Measurements from ENCODE around the gene EIPR1.

EIPR1 gene

DNA sequence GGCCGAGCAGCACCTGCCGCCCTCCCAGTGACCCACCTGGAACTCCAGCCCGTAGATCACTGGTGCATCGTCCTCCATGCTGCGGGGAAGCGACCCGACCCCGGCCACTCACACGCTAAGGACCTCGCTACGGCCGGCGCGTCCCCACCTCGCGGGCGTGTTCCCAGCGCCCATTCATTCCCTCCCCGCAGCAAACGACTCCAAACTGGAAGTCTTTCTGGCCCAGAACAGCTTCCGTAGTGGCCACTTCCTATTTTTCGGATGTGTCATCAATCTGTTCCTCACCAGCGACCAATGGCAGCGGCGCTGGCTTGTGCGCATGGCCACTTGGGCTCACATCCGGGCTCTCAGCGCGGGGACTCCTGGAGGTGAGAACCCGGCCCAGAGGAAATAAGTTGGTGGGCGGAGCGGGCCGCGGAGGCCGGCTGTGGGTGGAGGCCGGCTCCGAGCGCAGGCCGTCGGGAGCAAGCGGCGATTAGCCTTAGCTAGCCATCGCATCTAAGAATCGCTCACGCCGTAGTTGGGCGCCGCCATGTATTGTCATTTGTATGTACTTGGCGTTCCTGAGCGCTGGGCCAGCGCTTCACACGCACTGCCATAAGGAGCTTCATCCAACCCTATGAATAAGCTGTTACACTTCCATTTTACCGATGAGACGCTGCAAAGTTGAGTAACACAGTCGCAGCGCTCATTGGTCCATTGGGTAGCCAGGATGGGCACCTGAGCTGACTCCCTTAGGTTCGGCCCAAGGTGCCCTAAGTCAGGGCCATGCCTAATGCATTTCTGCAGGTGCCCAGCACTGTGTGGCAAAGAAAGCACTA lies at the start of gene EIPR1:
Gene EIPR1, minus strand, starts transcription at position 207 of the 821 bp plus-strand sequence. Its CDS starts 129 bp downstream, at position 78.
- DNase-seq (ENCODE audit: low read depth, low spot score), result peak; percentile 89

DNA sequence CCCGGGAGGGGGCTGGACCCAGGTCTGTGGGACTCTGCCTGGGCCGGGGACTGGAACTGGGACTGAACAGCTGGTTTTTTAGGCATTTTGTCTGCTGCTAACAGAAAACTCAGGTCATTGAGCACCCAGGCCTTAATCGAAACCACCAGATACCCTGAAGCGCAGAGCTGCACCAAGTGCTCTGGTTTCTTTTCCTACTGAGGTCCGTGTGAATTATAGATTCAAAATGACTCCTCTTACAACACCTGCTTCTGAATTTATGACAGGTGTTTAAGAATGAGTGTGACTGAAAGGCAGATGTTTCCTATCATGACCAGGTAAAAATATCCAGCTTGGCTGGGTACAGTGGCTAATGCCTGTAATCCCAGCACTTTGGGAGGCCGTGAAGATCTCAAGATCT lies 49.7 kb upstream of the EIPR1 start:
- no peak for DNase-seq (ENCODE audit: low read depth, low spot score)

DNA sequence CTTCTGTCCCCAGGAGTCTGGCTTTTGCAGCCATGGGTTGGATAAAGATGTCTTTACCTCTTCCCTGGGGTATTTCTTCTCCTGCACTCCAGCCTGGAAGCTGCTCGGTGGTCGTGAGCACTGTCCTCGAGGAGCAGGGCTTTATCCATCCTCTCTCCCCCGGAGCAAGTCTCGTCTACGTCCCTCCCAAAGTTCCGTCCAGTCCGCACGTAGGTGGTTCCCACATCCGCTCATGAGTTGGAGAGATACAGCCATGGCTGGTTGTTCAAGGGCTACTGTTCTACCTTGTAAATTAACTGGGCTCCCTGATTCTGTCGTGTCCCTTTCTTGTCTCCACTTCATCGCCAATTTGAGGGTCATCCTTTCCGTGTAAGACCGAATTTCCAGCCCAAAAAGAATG lies 49.0 kb upstream of the EIPR1 start:
- DNase-seq (ENCODE audit: low read depth, low spot score), result no peak

DNA sequence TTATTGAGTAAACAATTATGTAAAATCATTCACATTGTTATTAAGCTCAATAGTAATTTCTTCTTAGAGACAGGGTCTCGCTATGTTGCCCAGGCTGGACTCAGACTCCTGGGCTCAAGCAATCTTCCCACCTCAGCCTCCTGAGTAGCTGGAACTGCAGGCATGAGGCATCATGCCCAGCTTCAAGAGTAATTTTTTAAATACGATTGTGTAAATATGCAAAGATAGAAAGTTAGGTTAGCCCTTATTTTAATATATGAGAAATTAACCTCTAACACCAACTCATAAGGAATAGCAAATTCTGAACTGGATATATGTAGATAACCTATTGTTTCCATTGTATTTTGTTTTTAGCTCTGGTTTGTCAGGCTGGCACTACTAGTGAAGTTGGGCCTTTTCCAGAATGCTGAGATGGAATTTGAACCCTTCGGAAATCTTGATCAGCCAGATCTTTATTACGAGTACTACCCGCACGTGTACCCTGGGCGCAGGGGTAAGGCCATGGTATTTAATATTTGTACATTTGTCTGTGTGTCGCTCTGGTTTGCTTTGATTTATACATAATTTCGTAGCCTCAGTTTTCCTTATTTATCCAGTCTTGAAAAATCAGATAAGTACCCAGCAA lies 46.7 kb upstream of the EIPR1 start:
- DNase-seq (ENCODE audit: low read depth, low spot score), result no peak

DNA sequence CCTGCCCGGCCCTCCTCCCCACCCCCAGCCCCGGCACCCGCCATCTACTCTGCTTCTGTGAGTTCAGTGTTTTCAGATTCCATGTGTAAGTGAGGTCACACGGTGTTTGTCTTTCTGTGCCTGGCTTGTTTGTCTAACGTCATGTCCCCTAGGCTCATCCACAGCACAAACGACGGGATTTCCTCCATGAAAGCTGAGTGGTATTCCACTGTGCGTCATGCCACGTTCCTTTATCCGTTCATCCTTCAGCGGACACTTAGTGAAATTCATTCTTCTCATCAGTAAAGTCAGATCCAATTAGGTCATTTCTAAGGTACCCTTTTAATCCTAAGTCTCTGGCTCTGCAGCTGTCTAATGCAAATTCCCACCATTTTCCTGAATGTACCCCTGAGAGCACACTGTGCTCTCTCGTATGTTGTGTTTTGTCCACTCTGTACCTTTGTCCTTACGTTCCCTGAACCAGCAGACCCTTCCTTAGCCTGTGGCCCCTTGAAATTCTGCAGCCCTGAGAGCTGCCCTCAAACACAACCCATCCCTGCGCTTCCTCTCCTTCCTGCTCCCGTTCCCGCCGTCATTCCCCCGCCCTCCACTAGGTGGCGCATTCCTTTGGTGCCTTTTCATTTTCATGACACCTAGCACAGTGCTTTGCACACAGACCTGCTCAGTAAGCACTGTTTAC lies 46.0 kb upstream of the EIPR1 start:
- peak; percentile 61 for DNase-seq (ENCODE audit: low read depth, low spot score)

DNA sequence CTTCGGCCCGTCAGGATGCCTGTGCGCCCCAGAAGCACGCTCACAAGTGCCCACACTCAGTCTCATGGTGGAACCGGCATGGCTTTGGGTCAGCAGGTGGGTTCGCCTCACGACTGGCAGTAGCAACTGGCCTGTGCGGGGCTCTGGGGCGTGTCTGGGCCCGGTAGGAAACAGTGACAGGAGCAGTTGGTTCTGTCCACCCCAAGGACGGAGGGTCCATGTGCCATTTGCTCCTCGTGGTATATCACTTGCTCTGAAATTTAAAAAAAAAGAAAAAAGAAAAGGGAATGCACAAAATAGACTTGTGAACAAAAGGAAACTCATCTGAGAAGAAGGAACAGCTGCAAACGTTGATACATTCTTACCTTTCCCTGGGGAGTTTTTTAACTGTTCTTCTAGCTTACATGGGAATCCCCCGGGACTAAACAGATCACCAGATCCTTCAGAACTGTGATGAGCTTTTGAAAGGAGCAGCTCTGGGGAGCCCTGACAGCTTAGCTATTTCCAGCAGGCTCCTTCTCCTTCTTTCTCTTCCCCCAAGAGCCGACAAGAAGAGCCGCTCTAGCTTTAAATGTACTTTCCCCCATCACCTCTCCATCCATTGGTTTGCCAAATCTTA lies 44.7 kb upstream of the EIPR1 start:
- no peak for DNase-seq (ENCODE audit: low read depth, low spot score)

DNA sequence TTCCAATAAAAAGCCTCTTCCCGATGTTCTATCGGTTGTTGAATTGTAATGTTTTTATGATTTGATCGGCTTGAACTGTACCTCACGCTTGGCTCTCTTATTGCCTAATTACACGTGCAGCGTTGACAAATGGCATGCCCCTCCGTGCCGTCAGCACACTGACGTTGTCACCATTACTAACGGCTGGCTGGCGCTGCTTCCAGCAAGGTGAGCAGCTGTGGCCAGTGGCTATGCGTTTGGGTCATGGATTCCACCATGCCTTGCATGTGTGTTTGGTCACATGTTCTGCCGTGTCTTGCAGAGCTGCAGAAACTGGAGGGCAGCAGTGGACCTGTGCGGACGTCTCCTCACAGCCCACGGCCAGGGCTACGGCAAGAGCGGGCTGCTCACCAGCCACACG lies 44.0 kb upstream of the EIPR1 start:
- no peak for DNase-seq (ENCODE audit: low read depth, low spot score)

DNA sequence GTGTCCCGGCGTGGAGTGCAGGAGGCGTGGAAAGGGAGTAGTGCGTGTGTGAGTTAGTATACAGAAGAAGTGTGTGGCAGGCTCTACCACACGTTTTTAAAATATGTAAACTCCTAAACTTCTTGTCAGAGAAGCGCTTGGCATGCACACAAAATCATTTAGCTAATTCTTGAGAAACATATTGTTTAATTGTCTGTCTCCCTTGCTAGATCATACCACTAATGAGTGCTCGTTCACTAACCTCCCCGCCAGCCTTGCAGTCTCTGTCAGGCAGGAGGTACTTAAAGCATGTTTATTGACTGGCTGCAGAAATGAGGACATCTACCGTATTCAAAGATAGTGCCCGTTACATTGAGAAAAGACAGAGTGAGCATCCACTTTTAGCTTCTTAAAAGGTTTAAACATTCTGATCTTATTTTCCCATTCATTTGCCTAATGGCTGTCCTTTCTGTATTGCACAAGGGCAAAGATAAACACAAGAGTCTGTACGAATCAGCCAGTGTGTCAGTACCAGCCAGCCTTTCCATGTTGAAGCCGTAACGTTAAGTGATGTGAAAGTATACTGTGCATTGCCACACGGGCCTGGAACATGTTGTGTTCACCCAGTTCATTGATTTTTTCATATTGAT lies 43.3 kb upstream of the EIPR1 start:
- DNase-seq (ENCODE audit: low read depth, low spot score), result no peak

DNA sequence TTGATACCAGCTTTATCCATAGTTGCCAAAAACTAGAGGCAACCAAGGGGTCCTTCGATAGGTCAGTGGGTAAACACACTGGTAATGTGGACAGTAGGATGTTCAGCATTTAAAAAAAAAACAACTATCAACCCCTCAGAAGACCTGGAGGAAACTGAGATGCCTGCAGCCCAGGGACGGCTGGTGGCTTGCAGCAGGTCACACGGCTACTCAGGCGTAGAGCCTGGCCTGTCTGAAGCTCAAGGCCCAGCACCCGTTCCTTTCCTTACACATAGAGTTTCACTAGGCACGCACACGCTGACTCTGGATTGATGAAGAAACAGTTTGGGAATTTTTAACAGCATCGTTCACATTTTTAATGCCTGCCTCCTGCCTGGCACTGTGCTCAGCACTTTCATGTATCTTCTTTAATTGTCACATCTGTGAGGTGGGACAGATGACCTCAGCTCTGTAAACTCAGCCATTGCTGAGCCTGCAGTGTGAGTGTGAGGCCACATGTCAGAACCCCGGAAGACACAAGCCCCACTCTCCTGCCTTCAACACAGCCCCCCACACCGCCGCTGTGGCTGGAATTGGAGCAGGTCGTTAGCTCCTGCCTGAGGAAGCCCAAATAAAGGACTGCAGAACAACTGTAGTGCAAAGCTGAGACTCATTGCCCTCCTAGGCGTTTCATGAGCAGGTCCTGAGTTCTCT lies 42.6 kb upstream of the EIPR1 start:
- DNase-seq (ENCODE audit: low read depth, low spot score), result no peak

DNA sequence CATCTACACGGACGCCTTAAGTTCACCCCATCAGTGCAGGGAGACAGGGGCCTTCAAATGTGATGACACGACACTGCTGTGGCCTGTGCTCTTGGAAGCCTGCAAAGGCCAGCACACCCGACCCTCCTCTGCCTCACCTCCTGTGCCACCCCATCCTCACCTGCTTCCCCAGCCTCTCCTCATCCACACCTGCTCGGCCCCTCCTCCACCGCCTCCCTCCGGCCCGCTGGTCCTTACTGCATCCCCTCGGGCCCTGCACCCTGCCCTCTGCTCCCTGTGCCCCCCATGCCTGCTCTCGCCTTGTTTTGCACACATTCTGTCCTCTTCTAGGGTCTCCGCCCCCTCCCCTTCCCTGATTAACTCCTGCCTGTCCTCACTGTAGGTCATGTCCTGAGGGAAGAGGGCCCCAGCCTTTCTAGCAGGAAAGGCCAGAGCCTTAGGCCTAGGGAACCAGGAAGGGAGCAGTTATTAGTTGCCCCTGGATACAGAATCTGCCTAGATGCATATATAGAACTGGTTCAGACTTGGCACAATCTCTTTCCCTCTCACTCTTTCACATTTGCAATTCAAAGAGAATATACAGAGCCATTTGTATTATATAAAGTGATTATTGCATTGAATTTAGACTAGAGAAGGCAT lies 41.3 kb upstream of the EIPR1 start:
- DNase-seq (ENCODE audit: low read depth, low spot score), result no peak

DNA sequence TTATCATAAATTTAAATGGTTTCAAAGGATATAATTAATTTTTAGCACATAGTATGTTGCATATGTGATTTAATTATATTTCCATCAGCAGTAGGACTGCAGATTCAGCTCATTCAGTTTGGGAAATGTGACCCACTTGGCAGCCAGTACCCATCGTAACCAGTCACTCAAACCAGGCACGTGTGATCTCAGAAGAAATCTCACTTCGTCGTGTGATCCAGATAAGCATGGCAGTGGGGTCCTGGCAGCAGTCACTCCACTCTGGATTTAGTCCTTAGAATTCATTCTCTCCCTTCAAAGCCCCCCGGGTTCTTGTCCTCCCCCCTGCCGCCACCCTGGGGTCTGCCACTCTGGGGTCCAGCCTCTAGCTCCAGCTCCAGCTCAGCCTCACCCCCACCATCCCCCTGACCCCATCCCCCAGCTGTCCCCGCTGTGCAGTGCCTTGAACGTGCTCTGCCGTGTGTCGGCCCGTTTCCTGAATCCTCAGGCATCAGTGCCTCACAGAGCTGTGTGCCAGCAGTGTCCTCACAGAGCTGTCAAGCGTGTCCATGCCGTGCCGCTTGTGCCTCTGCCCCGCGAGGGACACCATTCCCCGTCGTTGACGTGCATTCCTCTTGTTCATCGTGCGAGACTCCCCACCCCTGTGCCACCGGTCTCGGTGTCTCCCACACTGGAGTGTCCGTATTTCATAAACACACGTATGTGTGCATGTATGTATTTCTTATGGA lies 36.7 kb upstream of the EIPR1 start:
- no peak for DNase-seq (ENCODE audit: low read depth, low spot score)

DNA sequence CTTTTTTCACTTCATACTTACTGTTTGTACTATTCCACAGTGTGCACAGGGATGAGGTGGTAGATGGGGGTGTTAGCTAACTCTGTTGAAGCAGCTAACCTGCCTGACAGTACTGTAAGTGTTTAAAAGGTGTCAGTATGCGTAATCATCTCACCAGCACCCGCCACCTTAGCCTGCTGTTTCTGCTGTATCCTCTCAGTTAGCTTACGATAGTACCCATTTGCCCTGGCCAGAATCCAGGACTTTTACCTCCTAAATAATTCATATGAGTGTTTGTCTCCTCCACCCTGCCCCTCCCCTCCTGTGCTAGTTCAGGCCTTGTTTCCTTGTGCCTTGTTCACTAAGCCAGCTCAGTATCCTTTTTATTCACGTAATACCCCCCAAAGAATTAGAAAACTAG lies 36.1 kb upstream of the EIPR1 start:
- no peak for DNase-seq (ENCODE audit: low read depth, low spot score)

DNA sequence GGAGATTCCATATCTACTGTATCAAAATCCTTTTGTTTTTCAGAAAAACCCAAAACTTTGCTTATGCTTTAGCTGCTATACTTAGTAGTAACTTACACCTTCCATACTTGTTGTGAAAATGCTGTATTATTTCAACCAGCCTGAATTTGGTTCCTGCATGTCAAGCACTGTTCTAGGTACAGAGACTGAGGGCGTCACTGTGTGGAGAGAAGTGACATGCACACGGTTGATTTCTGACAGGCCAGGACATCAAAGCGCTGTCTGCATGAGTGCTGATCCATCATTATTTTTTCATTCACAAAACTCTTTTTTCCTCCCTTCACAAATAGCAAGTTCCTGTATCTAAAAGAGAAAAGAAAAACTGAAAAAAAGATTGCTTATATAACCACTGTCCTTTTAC lies 33.5 kb upstream of the EIPR1 start:
- DNase-seq (ENCODE audit: low read depth, low spot score), result no peak

DNA sequence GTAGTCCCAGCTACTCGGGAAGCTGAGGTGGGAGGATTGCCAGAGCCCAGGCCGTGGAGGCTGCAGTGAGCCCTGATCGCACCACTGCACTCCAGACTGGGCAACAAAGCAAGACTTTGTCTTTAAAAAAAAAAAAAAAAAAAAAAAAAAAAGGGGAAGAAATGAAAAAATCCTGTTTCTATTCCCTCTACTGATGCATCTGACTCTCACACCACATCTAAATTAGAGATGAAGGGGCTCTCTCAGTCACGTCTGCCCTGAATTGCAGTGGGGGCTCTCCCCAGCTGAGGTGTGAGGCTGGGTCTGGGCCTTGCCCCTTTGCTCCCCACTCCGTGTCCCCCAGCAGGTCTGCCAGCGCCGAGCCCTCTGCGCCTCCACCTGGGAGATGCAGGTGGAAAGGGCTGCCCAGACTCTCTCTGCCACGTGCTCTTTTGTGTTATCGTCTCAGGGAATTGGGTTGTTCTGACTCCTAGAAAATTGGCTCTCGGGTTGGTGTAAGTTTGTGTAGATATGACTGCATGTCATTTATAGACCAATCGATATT lies 32.1 kb upstream of the EIPR1 start:
- DNase-seq (ENCODE audit: low read depth, low spot score), result no peak

DNA sequence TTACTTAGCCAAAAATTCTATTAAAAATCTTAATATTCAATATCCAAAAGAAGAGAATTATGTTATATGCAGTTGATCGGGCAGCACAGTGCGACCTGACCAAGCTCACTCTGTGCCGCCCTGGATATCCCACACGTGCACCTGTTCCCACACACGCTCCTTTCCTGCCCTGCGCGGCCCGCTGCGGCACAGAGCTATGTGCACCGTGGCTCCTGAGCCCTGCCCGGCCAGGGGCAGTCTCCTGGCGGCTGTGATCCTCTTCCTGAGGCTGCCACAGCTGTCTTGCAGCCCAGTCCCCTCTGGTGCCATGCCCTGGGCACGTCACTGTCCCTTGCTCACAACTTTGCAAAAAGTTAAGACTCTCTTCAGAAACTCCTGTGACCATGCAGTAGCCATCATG lies 31.2 kb upstream of the EIPR1 start:
- DNase-seq (ENCODE audit: low read depth, low spot score), result no peak

DNA sequence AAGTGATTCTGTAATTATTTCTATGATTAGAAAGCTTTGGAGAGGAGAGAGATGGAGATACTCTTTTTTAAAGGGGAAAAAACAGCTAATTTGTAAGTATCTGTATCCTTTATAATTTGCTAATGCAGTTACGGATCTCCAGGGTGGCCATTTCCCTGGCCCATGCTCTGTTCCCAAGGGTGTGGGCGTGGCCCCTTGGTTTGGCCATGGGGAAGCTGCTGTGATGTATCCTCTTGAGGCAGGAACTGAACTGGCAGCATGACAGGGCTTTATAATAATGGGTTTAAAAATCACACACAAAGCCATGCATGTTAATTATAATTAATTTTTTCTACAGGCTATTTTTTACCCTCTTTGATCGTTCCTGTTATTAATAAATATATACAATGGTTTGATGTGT lies 28.9 kb upstream of the EIPR1 start:
- DNase-seq (ENCODE audit: low read depth, low spot score), result no peak

DNA sequence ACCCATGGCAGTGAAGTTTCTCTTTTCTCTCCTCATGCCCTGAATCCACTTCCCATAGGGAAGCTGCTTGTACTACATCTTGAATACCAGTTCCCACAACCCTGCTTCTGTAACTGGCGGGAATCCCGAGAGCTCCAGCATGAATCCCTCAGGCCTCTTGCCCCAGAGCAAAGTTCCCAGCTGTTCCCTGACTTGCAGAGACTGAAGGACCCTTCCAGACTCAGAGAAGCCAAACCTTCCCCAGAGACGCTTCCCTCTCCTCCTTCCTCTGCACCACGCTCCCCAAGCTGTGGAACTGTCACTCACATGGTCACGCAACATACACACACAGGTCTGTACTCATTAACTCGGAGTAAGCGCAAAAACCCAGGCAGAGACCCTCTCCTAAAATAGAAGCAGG lies 28.3 kb upstream of the EIPR1 start:
- DNase-seq (ENCODE audit: low read depth, low spot score), result no peak

DNA sequence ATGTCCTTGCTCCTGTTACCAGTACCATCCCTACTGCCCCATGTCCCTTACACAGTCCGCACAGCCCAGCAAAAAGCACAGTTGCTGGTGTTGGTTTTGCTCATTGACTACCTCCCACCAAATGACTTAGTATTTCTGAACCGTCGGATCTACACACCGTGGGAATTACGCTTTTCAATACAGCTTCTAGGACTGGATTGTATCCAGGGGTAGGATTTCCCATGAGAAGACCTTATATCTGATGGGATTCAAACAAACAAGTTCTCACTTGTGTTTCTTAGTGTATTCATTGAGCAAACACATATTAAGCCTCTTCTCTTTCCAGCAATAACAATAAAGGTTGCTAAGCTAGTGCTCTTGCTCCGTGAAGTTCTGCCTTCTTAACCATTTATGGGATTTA lies 27.7 kb upstream of the EIPR1 start:
- no peak for DNase-seq (ENCODE audit: low read depth, low spot score)

DNA sequence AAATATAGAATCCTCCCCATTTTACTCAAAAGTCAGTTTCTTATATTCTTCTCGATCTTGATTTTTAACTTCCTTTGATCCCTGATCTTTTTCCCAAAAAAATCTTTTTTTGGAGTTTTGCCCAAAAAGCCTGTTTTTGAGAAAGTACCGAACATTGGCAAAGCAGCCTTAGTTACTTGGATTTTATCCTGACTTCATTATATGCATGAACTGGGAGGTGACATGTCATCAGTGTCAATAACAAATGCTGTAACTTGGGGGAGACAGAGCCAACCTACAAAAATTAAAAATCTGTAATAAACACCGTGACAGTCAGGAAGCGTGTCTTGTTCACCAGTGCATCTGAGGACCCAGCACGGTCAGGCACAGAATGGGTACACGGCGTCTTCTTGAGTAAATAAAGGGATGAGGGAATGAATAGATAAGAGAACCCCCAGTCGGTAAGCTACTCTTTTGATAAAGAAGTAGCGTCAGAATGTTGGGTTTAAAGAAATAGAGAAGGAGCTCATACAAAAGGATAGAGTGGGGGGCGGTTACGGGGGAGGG lies 26.8 kb upstream of the EIPR1 start:
- no peak for DNase-seq (ENCODE audit: low read depth, low spot score)

Measured in activated naive CD8-positive, alpha-beta T cell treated with anti-CD3 and anti-CD28 coated beads, Interleukin-2, amount 50 U/mL, for 16 hours (primary cell).